Naive thymus-derived CD4-positive, alpha-beta T cell (primary cell): Measurements from ENCODE around the gene BGN. TPM values are rescaled to one million over a fixed set of nuclear protein-coding genes. Genes with fewer than 3 reads are reported as not detected.

Experiments used
- ATAC-seq: fragments of 150-1000 bp; cut with Tn5 transposase; 2 replicates; pipeline ENCODE4 v1.10.0; 2021; ENCODE audit warnings: mild to moderate bottlenecking, moderate library complexity
- CTCF ChIA-PET: fragments of 350-600 bp; sonication (Branson Sonifier 250); formaldehyde crosslinking; loops from one replicate; lab custom pipeline; 2021; ENCODE audit warnings: antibody characterized with exemption; lab: Charles Lee
- POLR2A ChIA-PET: fragments of 350-600 bp; sonication (Branson Sonifier 250); formaldehyde crosslinking; loops from one replicate; lab custom pipeline; 2021; ENCODE audit warnings: antibody characterized with exemption, inconsistent platforms; lab: Charles Lee
- DNase-seq, 9 donors: peaks; one replicate each; pipeline versions ENCODE4 v3.0.0 to v3.0.0-alpha.2; 2020 to 2022; ENCODE audit warnings: mixed read lengths in 1 of 9
- H3K27ac ChIP-seq: one replicate; pipeline ENCODE4 v1.7.0; 2013; ENCODE audit warnings: mild to moderate bottlenecking, low read depth, low read length, moderate library complexity
- H3K27me3 ChIP-seq, 2 donors: one replicate each; pipeline ENCODE4 v1.7.0; 2013; ENCODE audit warnings: low read length in 2 of 2, mild to moderate bottlenecking in 2 of 2, moderate library complexity in 2 of 2; ENCODE audit not compliant: control insufficient read depth in 2 of 2, insufficient read depth in 2 of 2
- H3K36me3 ChIP-seq, 3 experiments: 1 replicate in 2 of 3; 2 replicates in 1 of 3; pipeline ENCODE4 v1.7.0; 2013; ENCODE audit warnings: low read length in 3 of 3, mild to moderate bottlenecking in 3 of 3, moderate library complexity in 1 of 3; ENCODE audit not compliant: insufficient read depth in 3 of 3, control insufficient read depth in 2 of 3
- H3K4me1 ChIP-seq, 2 donors: one replicate each; pipeline ENCODE4 v1.7.0; 2013; ENCODE audit warnings: low read length in 2 of 2, mild to moderate bottlenecking in 2 of 2, moderate library complexity in 1 of 2; ENCODE audit not compliant: control insufficient read depth in 2 of 2, insufficient read depth in 2 of 2
- H3K4me3 ChIP-seq: 2 replicates; pipeline ENCODE4 v1.7.0; 2013; ENCODE audit warnings: mild to moderate bottlenecking, low read length
- H3K9me3 ChIP-seq, 3 experiments: 1 replicate in 2 of 3; 2 replicates in 1 of 3; pipeline ENCODE4 v1.7.0; 2013; ENCODE audit warnings: low read length in 3 of 3; ENCODE audit not compliant: control insufficient read depth in 2 of 3
- H3K27ac Mint-ChIP-seq, 9 donors: one replicate each; pipeline ENCODE4 v1.8.0; 2020 to 2022; ENCODE audit warnings: mixed read lengths in 9 of 9, mild to moderate bottlenecking in 8 of 9, moderate library complexity in 5 of 9, inconsistent platforms in 2 of 9
- H3K27me3 Mint-ChIP-seq, 5 donors: one replicate each; pipeline ENCODE4 v1.8.0; 2021 to 2022; ENCODE audit warnings: mixed read lengths in 5 of 5, mild to moderate bottlenecking in 1 of 5
- H3K36me3 Mint-ChIP-seq, 5 donors: one replicate each; pipeline ENCODE4 v1.8.0; 2020 to 2022; ENCODE audit warnings: mixed read lengths in 5 of 5, mild to moderate bottlenecking in 3 of 5, inconsistent platforms in 1 of 5
- H3K4me1 Mint-ChIP-seq, 7 donors: one replicate each; pipeline ENCODE4 v1.8.0; 2020 to 2022; ENCODE audit warnings: mixed read lengths in 7 of 7, mild to moderate bottlenecking in 3 of 7, inconsistent platforms in 1 of 7
- H3K4me3 Mint-ChIP-seq, 10 donors: one replicate each; pipeline ENCODE4 v1.8.0; 2020 to 2022; ENCODE audit warnings: mild to moderate bottlenecking in 10 of 10, mixed read lengths in 10 of 10, moderate library complexity in 6 of 10, inconsistent platforms in 2 of 10
- H3K9me3 Mint-ChIP-seq, 11 donors: one replicate each; pipeline ENCODE4 v1.8.0; 2020 to 2022; ENCODE audit warnings: mixed read lengths in 11 of 11, mild to moderate bottlenecking in 4 of 11, inconsistent platforms in 1 of 11, moderate library complexity in 1 of 11
- intact Hi-C, 2 donors: fragments of 100-400 bp; cut with micrococcal nuclease; formaldehyde crosslinking; loops; one replicate each; pipeline ENCODE4 v1.15.1; 2023
- polyA plus RNA-seq, 2 donors: library from polyadenylated mRNA; unstranded; fragments of 300-500 nt; fragmentation: Illumina TruSeq; gene quantifications; one replicate each; pipeline ENCODE4 v1.2.3, GENCODE V29; 2021
- total RNA-seq, 6 experiments: library from RNA in 5 of 6; stranded (reverse) in 5 of 6; gene quantifications; 1 replicate in 5 of 6; 2 replicates in 1 of 6; pipeline ENCODE4 v1.2.3 and lab custom pipeline; 2021 to 2026

The BGN gene
- total and polyA plus RNA-seq, 7 experiments from 2014 or later: not detected

DNA sequence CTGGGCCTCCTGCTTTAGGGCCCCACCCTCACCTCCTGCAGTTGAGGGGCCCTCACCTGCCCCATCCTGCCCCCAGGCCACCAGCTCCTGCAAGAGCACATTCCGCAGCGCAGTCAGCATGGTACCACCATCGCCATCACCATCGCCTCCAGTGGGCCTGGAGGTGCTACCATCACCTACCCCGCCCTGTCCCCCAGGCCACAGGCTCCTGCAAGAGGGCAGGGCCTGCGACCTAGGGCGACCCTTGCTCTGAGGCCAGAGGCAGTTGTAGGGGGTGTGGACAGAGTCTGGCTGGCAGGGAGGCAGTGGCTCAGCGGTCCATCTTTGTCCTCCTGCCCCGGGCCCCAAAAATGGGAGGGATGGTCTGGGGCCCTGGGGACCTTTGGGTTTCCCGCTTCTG lies 20.5 kb upstream of the BGN start:
- ChIA-PET CTCF (interaction anchor here (0.9 to 1.8 kb wide), 2 partner anchors 12 to 33 kb away, joined by 3 to 8 read pairs; no protein-coding TSS in a partner anchor), POLR2A (no interaction called here)
- Histone ChIP-seq H3K4me3 (no peak overlapping the region), H3K4me1 (peaks cover 3 to 17% of the 10 kb centered on the region in 2 donors), H3K27me3 (no peaks in the 10 kb centered on the region), H3K27ac (no peak overlapping the region), H3K9me3 (no peaks in the 10 kb centered on the region), H3K36me3 (no peaks in the 10 kb centered on the region)
- Mint-ChIP-seq H3K27ac (peak overlapping the region in 7 of 9 donors; percentile 45 to 85 (median 69)), H3K4me3 (peak overlapping the region in 8 of 10 donors; percentile 36 to 77 (median 62)), H3K4me1 (peaks cover 0 to 29% (median 8%) of the 10 kb centered on the region in 7 donors), H3K27me3 (peaks cover 0 to 5% (median 0%) of the 10 kb centered on the region in 5 donors), H3K36me3 (no peaks in the 10 kb centered on the region), H3K9me3 (no peaks in the 10 kb centered on the region)
- intact Hi-C loops: no loop called here
- DNase-seq: peak in 1 of 9 donors; percentile 12
- no peak for ATAC-seq

- peaks cover 0 to 25% (median 5%) of the 10 kb centered on the region in 7 donors for H3K4me1 Mint-ChIP-seq
- Histone ChIP-seq H3K27me3 (no peaks in the 10 kb centered on the region), H3K4me3 (no peak overlapping the region), H3K4me1 (peaks cover 3 to 17% of the 10 kb centered on the region in 2 donors), H3K9me3 (no peaks in the 10 kb centered on the region), H3K36me3 (no peaks in the 10 kb centered on the region), H3K27ac (peak overlapping the region; percentile 57)
- H3K36me3 Mint-ChIP-seq: no peaks in the 10 kb centered on the region
- ChIA-PET CTCF (interaction anchor here (0.9 to 1.8 kb wide), 2 partner anchors 12 to 33 kb away, joined by 3 to 8 read pairs; no protein-coding TSS in a partner anchor), POLR2A (no interaction called here)
- DNase-seq (peak; percentile 22 to 56 (median 49)), ATAC-seq (no peak)
- no peak overlapping the region for H3K27ac Mint-ChIP-seq
- intact Hi-C loops: no loop called here
- peaks cover 0 to 5% (median 0%) of the 10 kb centered on the region in 5 donors for H3K27me3 Mint-ChIP-seq
- no peaks in the 10 kb centered on the region for H3K9me3 Mint-ChIP-seq
- H3K4me3 Mint-ChIP-seq: peak overlapping the region in 3 of 10 donors; percentile 46 to 69 (median 63)
Measured at GRCh38 chrX:153474718-153475117, 20.1 kb upstream of the BGN start.

DNA sequence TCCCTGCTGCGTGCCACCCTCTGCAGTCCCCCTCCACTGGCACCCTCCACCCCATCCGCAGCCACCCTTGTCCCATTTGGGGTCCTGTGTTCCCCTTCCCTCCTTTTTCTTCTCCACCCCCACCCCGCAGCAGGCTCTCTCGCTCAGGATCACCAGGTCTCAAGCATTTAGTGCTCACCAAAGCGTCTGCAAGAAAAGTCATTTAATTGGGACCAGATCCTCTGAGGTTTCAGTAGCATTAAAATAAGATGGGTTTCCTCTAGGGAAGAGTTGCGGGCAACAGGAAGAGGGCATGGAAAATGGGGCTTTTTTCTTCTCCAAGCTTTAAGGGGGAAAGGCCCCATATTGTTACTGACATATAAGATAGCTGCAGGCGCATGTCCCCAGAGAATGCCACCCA lies 19.5 kb upstream of the BGN start:
- Mint-ChIP-seq H3K27me3 (peaks cover 0 to 5% (median 0%) of the 10 kb centered on the region in 5 donors), H3K36me3 (no peaks in the 10 kb centered on the region), H3K4me1 (peaks cover 0 to 24% (median 5%) of the 10 kb centered on the region in 7 donors), H3K9me3 (no peaks in the 10 kb centered on the region), H3K27ac (peak overlapping the region in 3 of 9 donors; percentile 32 to 63 (median 51)), H3K4me3 (peak overlapping the region in 8 of 10 donors; percentile 16 to 71 (median 54))
- no peak overlapping the region for H3K4me3 ChIP-seq
- H3K4me1 ChIP-seq: peaks cover 3 to 17% of the 10 kb centered on the region in 2 donors
- intact Hi-C loops: no loop called here
- H3K27ac ChIP-seq: peak overlapping the region; percentile 57
- ATAC-seq (no peak), DNase-seq (no peak)
- no peaks in the 10 kb centered on the region for H3K36me3 ChIP-seq
- H3K27me3 ChIP-seq: no peaks in the 10 kb centered on the region
- ChIA-PET POLR2A (no interaction called here), CTCF (interaction anchor here (0.7 to 2.2 kb wide), 2 partner anchors 32 to 443 kb away, joined by 3 to 11 read pairs; no protein-coding TSS in a partner anchor)
- no peaks in the 10 kb centered on the region for H3K9me3 ChIP-seq

DNA sequence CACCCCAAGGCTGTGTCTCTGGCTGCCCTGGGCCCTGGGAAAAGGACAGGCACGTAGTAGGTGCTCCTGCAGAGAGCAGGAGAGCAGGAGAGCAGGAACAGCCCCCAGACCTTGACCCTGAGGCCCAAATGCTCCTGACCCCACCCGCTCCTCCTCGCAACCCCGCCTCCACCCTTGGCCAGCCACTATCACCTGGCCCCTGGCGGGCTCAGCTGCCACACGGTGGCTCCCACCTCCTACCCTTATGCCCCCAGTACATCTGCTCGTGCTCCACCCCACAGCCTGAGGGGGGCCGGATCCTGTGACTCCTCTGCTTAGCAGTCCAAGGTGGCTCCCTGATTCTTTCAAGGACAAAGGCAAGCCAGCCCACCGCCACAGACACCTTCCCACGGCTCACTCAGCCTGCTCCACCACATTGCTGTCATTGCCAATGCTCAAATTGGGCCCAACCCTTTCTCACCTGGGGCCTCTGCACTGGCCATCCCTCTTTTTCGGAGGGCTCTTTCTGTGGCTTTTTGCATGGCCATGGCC lies 19.0 kb upstream of the BGN start:
- Histone ChIP-seq H3K4me1 (peaks cover 3 to 17% of the 10 kb centered on the region in 2 donors), H3K27me3 (no peaks in the 10 kb centered on the region), H3K4me3 (no peak overlapping the region), H3K9me3 (no peaks in the 10 kb centered on the region), H3K36me3 (no peaks in the 10 kb centered on the region), H3K27ac (no peak overlapping the region)
- Mint-ChIP-seq H3K4me3 (peak overlapping the region in 4 of 10 donors; percentile 16 to 63 (median 58)), H3K27me3 (peaks cover 0 to 5% (median 0%) of the 10 kb centered on the region in 5 donors), H3K9me3 (no peaks in the 10 kb centered on the region), H3K27ac (peak overlapping the region in 3 of 9 donors; percentile 4 to 84 (median 57)), H3K36me3 (no peaks in the 10 kb centered on the region), H3K4me1 (peaks cover 0 to 24% (median 5%) of the 10 kb centered on the region in 7 donors)
- ATAC-seq: no peak
- ChIA-PET CTCF (interaction anchor here (0.7 to 2.2 kb wide), 2 partner anchors 31 to 443 kb away, joined by 3 to 11 read pairs; no protein-coding TSS in a partner anchor), POLR2A (no interaction called here)
- DNase-seq: no peak
- intact Hi-C loops: no loop called here

- H3K27ac Mint-ChIP-seq: no peak overlapping the region
- peaks cover 0 to 5% (median 0%) of the 10 kb centered on the region in 5 donors for H3K27me3 Mint-ChIP-seq
- no peaks in the 10 kb centered on the region for H3K9me3 Mint-ChIP-seq
- CTCF ChIA-PET: interaction anchor here (2.2 kb wide), 1 partner anchor 30 kb away, joined by 11 read pairs; no protein-coding TSS in a partner anchor
- Histone ChIP-seq H3K36me3 (no peaks in the 10 kb centered on the region), H3K9me3 (no peaks in the 10 kb centered on the region), H3K4me3 (no peak overlapping the region), H3K4me1 (peaks cover 3 to 11% of the 10 kb centered on the region in 2 donors), H3K27me3 (no peaks in the 10 kb centered on the region), H3K27ac (no peak overlapping the region)
- no peak for ATAC-seq
- H3K4me3 Mint-ChIP-seq: no peak overlapping the region
- H3K36me3 Mint-ChIP-seq: no peaks in the 10 kb centered on the region
- intact Hi-C loops: no loop called here
- peaks cover 0 to 18% (median 5%) of the 10 kb centered on the region in 7 donors for H3K4me1 Mint-ChIP-seq
- DNase-seq: no peak
- POLR2A ChIA-PET: no interaction called here
Measured at GRCh38 chrX:153476666-153477363, 18.0 kb upstream of the BGN start.

DNA sequence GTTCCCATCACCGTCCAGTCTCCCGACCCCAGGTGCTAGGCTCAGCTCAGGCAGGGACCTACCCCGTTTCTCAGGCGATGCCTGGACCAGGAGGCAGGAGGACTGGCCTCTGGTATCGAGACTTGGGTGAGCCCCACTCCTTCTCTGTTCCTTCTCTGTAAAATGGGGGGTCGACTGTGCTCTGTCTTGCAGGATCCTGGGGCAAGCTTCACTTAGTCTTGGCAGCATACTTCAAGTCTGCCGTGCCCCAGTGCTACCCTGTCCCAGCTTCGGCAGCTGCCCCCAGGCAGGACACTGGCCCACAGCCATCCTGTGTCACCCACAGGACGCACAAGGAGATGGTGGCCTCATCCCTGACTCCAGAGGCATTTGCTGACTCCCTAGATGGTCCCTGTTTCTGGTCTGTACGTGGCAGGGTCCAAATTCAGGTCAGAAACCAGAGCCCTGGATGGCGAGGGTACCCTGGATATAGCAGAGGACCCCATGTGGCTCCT lies 17.4 kb upstream of the BGN start:
- peaks cover 0 to 18% (median 2%) of the 10 kb centered on the region in 7 donors for H3K4me1 Mint-ChIP-seq
- POLR2A ChIA-PET: no interaction called here
- no peak for DNase-seq
- CTCF ChIA-PET: interaction anchor here (2.2 kb wide), 1 partner anchor 30 kb away, joined by 11 read pairs; no protein-coding TSS in a partner anchor
- Histone ChIP-seq H3K4me3 (no peak overlapping the region), H3K36me3 (no peaks in the 10 kb centered on the region), H3K9me3 (no peaks in the 10 kb centered on the region), H3K27me3 (no peaks in the 10 kb centered on the region), H3K27ac (no peak overlapping the region), H3K4me1 (peaks cover 3 to 11% of the 10 kb centered on the region in 2 donors)
- H3K27me3 Mint-ChIP-seq: peaks cover 0 to 5% (median 0%) of the 10 kb centered on the region in 5 donors
- no peaks in the 10 kb centered on the region for H3K36me3 Mint-ChIP-seq
- H3K27ac Mint-ChIP-seq: no peak overlapping the region
- no peak for ATAC-seq
- H3K4me3 Mint-ChIP-seq: no peak overlapping the region
- intact Hi-C loops: no loop called here
- H3K9me3 Mint-ChIP-seq: no peaks in the 10 kb centered on the region
